HepG2 (cell line): ENCODE measurements around the gene SLC50A1. TPM values are rescaled to one million over a fixed set of nuclear protein-coding genes. Genes with fewer than 3 reads are reported as not detected.

Source experiments
- ATAC-seq: fragments of 200-7000 bp; cut with Tn5 transposase; 3 replicates; pipeline ENCODE4 v1.9.1; 2020; ENCODE audit warnings: mild to moderate bottlenecking, moderate library complexity
- BruUV-seq: library from RNA; stranded (reverse); fragments of 400-500 nt; replicated peaks from 2 replicates; lab custom pipeline; 2021; lab: Mats Ljungman, UMichigan
- CTCF ChIA-PET: fragments of 300-600 bp; formaldehyde crosslinking; extraction: SDS; loops from one replicate; lab custom pipeline; 2021; ENCODE audit warnings: low total read pairs, inconsistent platforms, low intra/inter-chr PET ratio; lab: Yijun Ruan, JAX
- POLR2A ChIA-PET: fragments of 350-600 bp; sonication (Branson Sonifier 250); formaldehyde crosslinking; loops from one replicate; lab custom pipeline; 2020; ENCODE audit warnings: antibody characterized with exemption, inconsistent platforms; lab: Yijun Ruan, JAX
- DNase-seq: peaks from one replicate; pipeline ENCODE4 v3.0.0-alpha.2; 2015; ENCODE audit warnings: low spot score
- FAIRE-seq: peaks from 3 replicates; lab custom pipeline; 2011; peaks lifted over from hg19 to GRCh38; lab: Jason Lieb, UNC
- H2AFZ ChIP-seq: one replicate; pipeline ENCODE4 v1.6.1; 2011; ENCODE audit warnings: low read length, inconsistent platforms
- H3K27ac ChIP-seq: fragments of 300-600 bp; 3 replicates; pipeline ENCODE4 v1.8.0; 2011; ENCODE audit warnings: mixed run types, mild to moderate bottlenecking, mixed read lengths, low read length, inconsistent platforms; ENCODE audit not compliant: insufficient read depth; ENCODE audit errors: extremely low read length
- H3K27me3 ChIP-seq, 2 experiments: fragments of 200-600 bp in 1 of 2; 2 replicates in 1 of 2; 3 replicates in 1 of 2; pipeline versions ENCODE4 v1.6.0 to v1.8.0; 2011; ENCODE audit warnings: low read length in 2 of 2, mild to moderate bottlenecking in 2 of 2, moderate library complexity in 2 of 2, inconsistent platforms in 1 of 2; ENCODE audit not compliant: insufficient read depth in 2 of 2, control insufficient read depth in 1 of 2
- H3K36me3 ChIP-seq, 2 experiments: fragments of 200-600 bp in 1 of 2; replicated peaks in 1 of 2; 2 replicates in 1 of 2; 3 replicates in 1 of 2; pipeline versions ENCODE4 v1.5.1 to v1.8.0; 2011; ENCODE audit warnings: low read length in 2 of 2, inconsistent platforms in 1 of 2; ENCODE audit not compliant: insufficient read depth in 2 of 2, control insufficient read depth in 1 of 2
- H3K4me1 ChIP-seq: 2 replicates; pipeline ENCODE4 v1.5.1; 2012; ENCODE audit warnings: low read length, inconsistent platforms; ENCODE audit not compliant: insufficient read depth
- H3K4me2 ChIP-seq: 2 replicates; pipeline ENCODE4 v1.6.0; 2011; ENCODE audit warnings: low read depth, low read length, inconsistent platforms
- H3K4me3 ChIP-seq, 3 experiments: fragments of 200-600 bp in 1 of 3; sonication (generic), shearing (Covaris generic) in 1 of 3; replicated peaks in 1 of 3; 2 replicates each; pipeline ENCODE4 v1.5.1; 2011 to 2016; ENCODE audit warnings: low read length in 3 of 3, inconsistent platforms in 2 of 3, low read depth in 2 of 3, mild to moderate bottlenecking in 2 of 3, control low read depth in 1 of 3, mixed read lengths in 1 of 3; ENCODE audit not compliant: insufficient read depth in 1 of 3
- H3K79me2 ChIP-seq: one replicate; pipeline ENCODE4 v1.6.1; 2011; ENCODE audit warnings: low read length, inconsistent platforms; ENCODE audit not compliant: insufficient read depth
- H3K9ac ChIP-seq: 2 replicates; pipeline ENCODE4 v1.6.0; 2011; ENCODE audit warnings: mild to moderate bottlenecking, low read depth, low read length, inconsistent platforms; ENCODE audit not compliant: insufficient read depth
- H3K9me3 ChIP-seq: 2 replicates; pipeline ENCODE4 v1.5.1; 2012; ENCODE audit warnings: mild to moderate bottlenecking, low read length
- H4K20me1 ChIP-seq: 2 replicates; pipeline ENCODE4 v1.6.0; 2011; ENCODE audit warnings: inconsistent platforms, mild to moderate bottlenecking, low read length, moderate library complexity; ENCODE audit not compliant: insufficient read depth
- ADNP ChIP-seq: sonication (generic); formaldehyde crosslinking; IDR thresholded peaks from 2 replicates; pipeline ENCODE4 v1.4.0; 2020; ENCODE audit warnings: missing genetic modification reagents
- AHR ChIP-seq: IDR thresholded peaks from 2 replicates; pipeline ENCODE4 v1.6.1; 2018; ENCODE audit warnings: missing genetic modification reagents, missing compliant biosample characterization
- EHMT2 ChIP-seq: fragments of 200-600 bp; sonication (generic); IDR thresholded peaks from 2 replicates; pipeline ENCODE4 v1.7.0; 2017; ENCODE audit warnings: antibody characterized with exemption, low read depth, low read length, borderline replicate concordance
- FOSL1 ChIP-seq: sonication (generic); formaldehyde crosslinking; IDR thresholded peaks from 2 replicates; pipeline ENCODE4 v1.9.0; 2021; ENCODE audit warnings: missing genetic modification reagents, borderline replicate concordance
- NFE2L2 ChIP-seq: fragments of 150-350 bp; IDR thresholded peaks from 2 replicates; pipeline ENCODE4 v1.6.1; 2014; ENCODE audit warnings: low read length
- POLR2G ChIP-seq: fragments of 200-400 bp; formaldehyde crosslinking; IDR thresholded peaks from 2 replicates; pipeline ENCODE4 v1.6.1; 2018; ENCODE audit warnings: mild to moderate bottlenecking, low read depth, low read length, moderate library complexity
- RORA ChIP-seq: sonication (generic); formaldehyde crosslinking; IDR thresholded peaks from 2 replicates; pipeline ENCODE4 v1.5.0; 2020; ENCODE audit warnings: mild to moderate bottlenecking, missing genetic modification reagents, moderate library complexity
- SIX1 ChIP-seq: sonication (generic); formaldehyde crosslinking; IDR thresholded peaks from 2 replicates; pipeline ENCODE4 v1.4.0; 2020; ENCODE audit warnings: missing genetic modification reagents, borderline replicate concordance
- XBP1 ChIP-seq: sonication (generic); formaldehyde crosslinking; IDR thresholded peaks from 2 replicates; pipeline ENCODE4 v1.5.0; 2020; ENCODE audit warnings: missing genetic modification reagents
- ZFP82 ChIP-seq: sonication (generic); formaldehyde crosslinking; IDR thresholded peaks from 2 replicates; pipeline ENCODE4 v1.5.1; 2020; ENCODE audit warnings: mild to moderate bottlenecking, missing genetic modification reagents, borderline replicate concordance
- ZFP90 ChIP-seq: sonication (generic); formaldehyde crosslinking; IDR thresholded peaks from 2 replicates; pipeline ENCODE4 v1.8.0; 2022; ENCODE audit warnings: missing genetic modification reagents, mild to moderate bottlenecking, inconsistent platforms, borderline replicate concordance
- ZMYM3 ChIP-seq: sonication (generic); formaldehyde crosslinking; IDR thresholded peaks from 2 replicates; pipeline ENCODE4 v1.5.1; 2020; ENCODE audit warnings: mild to moderate bottlenecking, missing genetic modification reagents
- ZNF282 ChIP-seq: fragments of 450-650 bp; IDR thresholded peaks from 2 replicates; pipeline ENCODE4 v1.6.1; 2018; ENCODE audit not compliant: partially characterized antibody
- ZNF790 ChIP-seq: sonication (generic); formaldehyde crosslinking; IDR thresholded peaks from 2 replicates; pipeline ENCODE4 v1.8.0; 2022; ENCODE audit warnings: missing genetic modification reagents, mild to moderate bottlenecking, borderline replicate concordance
- WGBS: methylation state at CpG from one replicate; pipeline ENCODE4 v1.1.6; 2017; ENCODE audit warnings: low lambda C conversion rate; 5-methylcytosine and 5-hydroxymethylcytosine counted together
- in situ Hi-C: cut with HindIII; loops from 2 replicates; pipeline ENCODE4 v1.10.0; 2017; ENCODE audit warnings: low pct_unique_long_range_greater_than_20kb; ENCODE audit not compliant: extremely low pct_ligation_motif_present
- intact Hi-C: fragments of 100-400 bp; cut with micrococcal nuclease; formaldehyde crosslinking; loops from one replicate; pipeline ENCODE4 v1.10.0; 2022; ENCODE audit not compliant: unreplicated experiment
- polyA plus RNA-seq, 8 experiments: library from polyadenylated mRNA; depleted of rRNA in 3 of 8; stranded (reverse) in 7 of 8; unstranded in 1 of 8; fragments of >200 nt; fragmentation: Illumina TruSeq in 4 of 8; extraction: Trizol in 4 of 8; gene quantifications; 2 replicates each; pipeline versions ENCODE4 v1.2.1 to v1.2.3, GENCODE V29; 2011 to 2016; ENCODE audit warnings: low read depth in 4 of 8, missing spikeins in 1 of 8, mixed read lengths in 1 of 8; ENCODE audit not compliant: insufficient read depth in 1 of 8
- total RNA-seq, 5 experiments: library from RNA; depleted of rRNA; stranded (reverse); fragments of >200 nt; fragmentation: Illumina TruSeq; extraction: Trizol; gene quantifications; 2 replicates each; pipeline ENCODE4 v1.2.3, GENCODE V29; 2016; ENCODE audit warnings: low read depth in 1 of 5

SLC50A1 gene
- total and polyA plus RNA-seq, 2 of the 13 experiments (the other 11 are each of a cell fraction or from before 2014, with no cell fraction given), result 22.5 to 46.8 TPM

DNA sequence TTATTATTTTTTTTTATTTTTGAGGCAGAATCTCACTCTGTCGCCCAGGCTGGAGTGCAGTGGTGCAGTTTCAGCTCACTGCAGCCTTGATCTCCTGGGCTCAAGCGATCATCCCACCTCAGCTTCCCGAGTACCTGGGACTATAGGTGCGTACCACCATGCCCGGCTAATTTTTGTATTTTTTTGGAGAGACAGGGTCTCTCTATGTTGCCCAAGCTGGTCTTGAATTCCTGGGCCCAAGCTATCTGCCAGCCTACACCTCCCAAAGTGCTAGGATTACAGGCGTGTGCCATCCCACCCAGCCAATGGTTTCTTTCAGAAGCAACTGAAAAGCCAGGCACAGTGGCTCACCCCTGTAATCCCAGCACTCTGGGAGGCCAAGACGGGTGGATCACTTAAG is 35.2 kb downstream of the SLC50A1 start:
- H3K4me3 ChIP-seq, result no peak overlapping the region
- intact Hi-C loops (no loop called here), in situ Hi-C loops (no loop called here)
- WGBS, result 95% methylated on average over 7 of the region's 7 CpGs
- no peaks in the 10 kb centered on the region for H4K20me1 ChIP-seq
- H3K27me3 ChIP-seq, result 0 out of 5 replicates have a peak, but pooled peaks cover 0 to 4% of the 10 kb centered on the region in 2 experiments
- POLR2A ChIA-PET, result interaction anchor here (5.9 kb wide), 1 partner anchor 44 kb away, joined by 56 read pairs; the partner anchor contains the start of gene EFNA1
- H3K4me1 ChIP-seq, result peaks cover 40% of the 10 kb centered on the region
- DNase-seq (no peak), ATAC-seq (no peak), FAIRE-seq (no peak)
- no peak overlapping the region for H3K9ac ChIP-seq
- no peak overlapping the region for H3K27ac ChIP-seq
- H2AFZ ChIP-seq, result no peak overlapping the region
- peaks cover 10% of the 10 kb centered on the region for H3K79me2 ChIP-seq
- no peak overlapping the region for H3K4me2 ChIP-seq
- CTCF ChIA-PET, result no interaction called here
- H3K9me3 ChIP-seq, result no peaks in the 10 kb centered on the region
- TF ChIP-seq FOSL1 (no peak), ZNF282 (no peak), AHR (no peak), ZFP82 (CRISPR knock-in tag) (no peak), XBP1 (CRISPR knock-in tag) (no peak), ZNF790 (no peak), ADNP (CRISPR knock-in tag) (no peak), NFE2L2 (no peak), POLR2G (no peak), ZFP90 (CRISPR knock-in tag) (no peak), EHMT2 (no peak), SIX1 (no peak), ZMYM3 (CRISPR knock-in tag) (no peak), RORA (no peak)
- no TSS peak for BruUV-seq
- peaks cover 0 to 12% of the 10 kb centered on the region in 2 experiments; a peak in 2 of 5 replicates for H3K36me3 ChIP-seq
